HG03045 (cell line): Measurements from ENCODE around the gene SPATA45.
A peak's percentile ranks its signal among the peaks of the same experiment; 100 is the strongest.
"Not testable (repeated sequence)": the region's sequence is repeated elsewhere in the genome, so short reads cannot be mapped to it uniquely, and the experiment has no call there.

Experiments
- ATAC-seq: cut with Tn5 transposase; IDR thresholded peaks from one replicate; pipeline ENCODE4 v1.9.1; 2021; ENCODE audit warnings: mild to moderate bottlenecking, moderate library complexity; ENCODE audit not compliant: unreplicated experiment

The SPATA45 gene

GRCh38 chr1:212847549-212847948 lies at the start of gene SPATA45:
SPATA45 (minus strand) TSS chr1:212847649; CDS start chr1:212836149, 11,500 bp downstream.
- ATAC-seq = no peak

GRCh38 chr1:212892108-212892507 lies 44.7 kb upstream of the SPATA45 start:
- ATAC-seq = no peak

- ATAC-seq = no peak
These were observed 37.1 kb upstream of the SPATA45 start for GRCh38 chr1:212884592-212884991.

GRCh38 chr1:212879947-212880690 lies 32.7 kb upstream of the SPATA45 start:
- ATAC-seq = no peak

- no peak for ATAC-seq
These were observed 31.0 kb upstream of the SPATA45 start for GRCh38 chr1:212878418-212878817.

- peak; percentile 76 for ATAC-seq
These were observed 26.1 kb upstream of the SPATA45 start for GRCh38 chr1:212873518-212873917.

- ATAC-seq = no peak
These were observed 24.5 kb upstream of the SPATA45 start for GRCh38 chr1:212871976-212872375.

- ATAC-seq = no peak
These were observed 19.7 kb upstream of the SPATA45 start for GRCh38 chr1:212867192-212867591.

GRCh38 chr1:212864201-212864600 lies 16.8 kb upstream of the SPATA45 start:
- ATAC-seq = no peak

GRCh38 chr1:212863345-212863744 lies 15.9 kb upstream of the SPATA45 start:
- not testable (repeated sequence) for ATAC-seq

- no peak for ATAC-seq
These were observed 14.8 kb upstream of the SPATA45 start for GRCh38 chr1:212862111-212862690.

- ATAC-seq = no peak
These were observed 13.5 kb upstream of the SPATA45 start for GRCh38 chr1:212860713-212861581.

- peak; percentile 12 for ATAC-seq
These were observed 11.2 kb upstream of the SPATA45 start for GRCh38 chr1:212858461-212859265.

- peak; percentile 97 for ATAC-seq
These were observed 10.6 kb upstream of the SPATA45 start, which contains the start of gene FLVCR1 for GRCh38 chr1:212857992-212858460. FLVCR1 (plus strand) TSS chr1:212858275; CDS start chr1:212858453, 178 bp downstream.

GRCh38 chr1:212856755-212857154 lies 9.3 kb upstream of the SPATA45 start:
- ATAC-seq = no peak

GRCh38 chr1:212853658-212854057 lies 6.2 kb upstream of the SPATA45 start:
- ATAC-seq = no peak

GRCh38 chr1:212852105-212852688 lies 4.7 kb upstream of the SPATA45 start:
- ATAC-seq = no peak

GRCh38 chr1:212844521-212844920 lies 2.9 kb downstream of the SPATA45 start:
- not testable (repeated sequence) for ATAC-seq

- ATAC-seq = no peak
These were observed 9.3 kb downstream of the SPATA45 start for GRCh38 chr1:212838145-212838544.
